ENCODE data around the gene EFNA2. TPM values are rescaled to one million over a fixed set of nuclear protein-coding genes. Genes with fewer than 3 reads are reported as not detected.

Gene EFNA2
- total RNA-seq, 1 donor from 2014 or later = 28.0 TPM

DNA sequence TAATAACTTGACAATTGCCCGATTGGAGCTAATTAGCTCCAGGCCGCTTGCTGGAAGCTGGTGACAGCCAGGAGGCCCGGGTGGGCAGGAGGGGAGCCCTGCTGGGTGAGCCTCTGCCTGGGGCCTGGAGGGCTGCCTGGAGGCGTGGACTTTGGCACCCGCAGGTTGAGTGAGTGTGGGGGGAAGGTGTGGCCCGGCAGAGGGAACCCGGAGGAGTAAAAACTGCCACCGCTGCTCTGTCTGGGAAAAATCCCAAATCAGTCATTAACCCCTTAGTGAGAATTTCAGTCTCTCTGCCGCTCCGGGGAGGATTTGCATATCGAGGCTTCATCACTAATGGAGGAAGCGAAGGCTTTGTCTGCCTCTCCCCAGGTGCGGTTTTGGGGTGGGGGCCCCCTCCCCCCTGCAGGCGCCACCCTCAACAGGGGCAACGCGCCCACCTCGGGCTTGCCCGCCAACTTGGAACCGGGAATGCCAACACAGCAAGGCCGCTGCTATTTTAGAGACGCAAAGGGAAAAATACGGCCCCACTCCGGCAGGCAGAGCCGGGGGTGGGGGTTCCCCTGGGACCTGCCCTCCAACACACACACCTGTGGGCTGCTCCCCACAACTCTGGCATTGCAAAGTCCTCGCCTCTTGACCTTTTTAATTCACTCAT, 6.2 kb downstream of the EFNA2 start:
- no peak for DNase-seq (ENCODE audit: low read depth, low spot score)
- Mint-ChIP-seq H3K27me3 (ENCODE audit: low read depth) (no peaks in the 10 kb centered on the region), H3K4me3 (peak overlapping the region; percentile 54), H3K27ac (ENCODE audit: unreplicated experiment) (no peak overlapping the region), H3K36me3 (ENCODE audit: low read depth) (no peaks in the 10 kb centered on the region), H3K9me3 (no peaks in the 10 kb centered on the region), H3K4me1 (no peaks in the 10 kb centered on the region)
- TF ChIP-seq, protein P1, sequence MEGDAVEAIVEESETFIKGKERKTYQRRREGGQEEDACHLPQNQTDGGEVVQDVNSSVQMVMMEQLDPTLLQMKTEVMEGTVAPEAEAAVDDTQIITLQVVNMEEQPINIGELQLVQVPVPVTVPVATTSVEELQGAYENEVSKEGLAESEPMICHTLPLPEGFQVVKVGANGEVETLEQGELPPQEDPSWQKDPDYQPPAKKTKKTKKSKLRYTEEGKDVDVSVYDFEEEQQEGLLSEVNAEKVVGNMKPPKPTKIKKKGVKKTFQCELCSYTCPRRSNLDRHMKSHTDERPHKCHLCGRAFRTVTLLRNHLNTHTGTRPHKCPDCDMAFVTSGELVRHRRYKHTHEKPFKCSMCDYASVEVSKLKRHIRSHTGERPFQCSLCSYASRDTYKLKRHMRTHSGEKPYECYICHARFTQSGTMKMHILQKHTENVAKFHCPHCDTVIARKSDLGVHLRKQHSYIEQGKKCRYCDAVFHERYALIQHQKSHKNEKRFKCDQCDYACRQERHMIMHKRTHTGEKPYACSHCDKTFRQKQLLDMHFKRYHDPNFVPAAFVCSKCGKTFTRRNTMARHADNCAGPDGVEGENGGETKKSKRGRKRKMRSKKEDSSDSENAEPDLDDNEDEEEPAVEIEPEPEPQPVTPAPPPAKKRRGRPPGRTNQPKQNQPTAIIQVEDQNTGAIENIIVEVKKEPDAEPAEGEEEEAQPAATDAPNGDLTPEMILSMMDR (conservative IDR thresholded peaks at IDR 0.05) = no peak

DNA sequence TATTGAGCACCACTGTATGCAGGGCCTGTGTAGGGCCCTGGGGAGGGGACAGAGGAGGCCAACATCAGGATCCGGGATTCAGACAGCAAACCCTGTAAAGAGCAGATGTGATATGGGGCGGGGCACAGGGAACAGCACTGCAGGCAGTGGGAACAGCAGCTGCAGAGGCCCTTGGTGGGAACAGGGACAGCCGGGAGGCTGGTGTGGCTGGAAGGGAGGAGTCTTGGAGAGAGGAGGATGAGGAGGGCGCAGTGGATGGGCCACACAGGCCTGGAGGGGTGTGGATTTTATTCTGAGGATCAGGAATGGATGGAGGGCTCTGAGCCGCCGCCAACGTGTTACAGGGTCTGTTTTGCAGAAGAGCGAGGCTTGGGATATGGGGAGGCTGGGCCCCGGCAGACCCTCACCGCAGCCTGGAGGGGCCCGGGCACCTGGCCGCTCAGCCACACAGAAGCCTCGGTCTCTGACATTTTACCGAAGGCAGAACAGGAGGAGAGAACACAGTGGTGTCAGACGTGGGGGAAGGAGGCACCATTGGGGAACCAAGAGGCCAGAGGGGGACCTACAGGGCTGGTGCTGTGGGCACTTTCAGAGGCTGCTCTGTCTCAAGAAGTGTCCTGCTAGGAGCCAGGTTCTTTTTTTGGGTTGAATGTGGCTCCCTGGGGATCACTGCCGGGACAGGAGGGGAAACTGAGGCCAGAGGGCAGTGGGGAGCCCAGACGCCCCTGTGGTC, 6.9 kb downstream of the EFNA2 start:
- peak overlapping the region; percentile 54 for H3K4me3 Mint-ChIP-seq
- no peak for DNase-seq (ENCODE audit: low read depth, low spot score)
- H3K36me3 Mint-ChIP-seq (ENCODE audit: low read depth) = no peaks in the 10 kb centered on the region
- no peaks in the 10 kb centered on the region for H3K9me3 Mint-ChIP-seq
- no peak overlapping the region for H3K27ac Mint-ChIP-seq (ENCODE audit: unreplicated experiment)
- TF ChIP-seq, protein P1 (conservative IDR thresholded peaks at IDR 0.05) = no peak
- H3K27me3 Mint-ChIP-seq (ENCODE audit: low read depth) = no peaks in the 10 kb centered on the region
- H3K4me1 Mint-ChIP-seq = no peaks in the 10 kb centered on the region

GRCh38 chr19:1293782-1294604, 8.3 kb downstream of the EFNA2 start:
- H3K4me1 Mint-ChIP-seq = no peaks in the 10 kb centered on the region
- no peak overlapping the region for H3K27ac Mint-ChIP-seq (ENCODE audit: unreplicated experiment)
- H3K27me3 Mint-ChIP-seq (ENCODE audit: low read depth) = no peaks in the 10 kb centered on the region
- DNase-seq (ENCODE audit: low read depth, low spot score) = no peak
- no peak overlapping the region for H3K4me3 Mint-ChIP-seq
- no peaks in the 10 kb centered on the region for H3K36me3 Mint-ChIP-seq (ENCODE audit: low read depth)
- H3K9me3 Mint-ChIP-seq = no peaks in the 10 kb centered on the region
- TF ChIP-seq, protein P1 (conservative IDR thresholded peaks at IDR 0.05) = no peak

DNA sequence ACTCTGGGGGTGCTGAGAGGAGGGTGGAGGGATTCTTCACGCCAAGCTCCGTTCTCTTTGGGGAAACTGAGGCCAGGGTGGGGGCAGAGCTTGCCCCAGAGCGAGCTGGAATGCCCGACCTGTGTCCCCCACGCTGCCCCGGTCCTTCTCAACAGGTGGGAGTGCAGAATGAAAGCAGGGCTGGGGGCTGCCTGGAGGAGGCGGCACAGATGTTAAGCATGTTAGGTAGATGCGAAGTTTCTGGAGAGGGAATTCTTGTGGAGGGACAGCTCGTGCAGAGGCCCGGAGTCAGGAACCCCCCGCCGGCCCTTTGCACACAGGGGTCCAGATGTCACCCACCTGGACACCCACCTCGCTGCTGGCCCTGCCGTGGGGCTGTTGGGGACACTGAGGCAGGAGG, 9.0 kb downstream of the EFNA2 start:
- Mint-ChIP-seq H3K4me1 (no peaks in the 10 kb centered on the region), H3K27ac (ENCODE audit: unreplicated experiment) (no peak overlapping the region), H3K4me3 (no peak overlapping the region), H3K27me3 (ENCODE audit: low read depth) (no peaks in the 10 kb centered on the region), H3K9me3 (no peaks in the 10 kb centered on the region), H3K36me3 (ENCODE audit: low read depth) (no peaks in the 10 kb centered on the region)
- TF ChIP-seq, protein P1 (conservative IDR thresholded peaks at IDR 0.05) = no peak
- no peak for DNase-seq (ENCODE audit: low read depth, low spot score)

- Mint-ChIP-seq H3K4me1 (no peaks in the 10 kb centered on the region), H3K27ac (ENCODE audit: unreplicated experiment) (no peak overlapping the region), H3K27me3 (ENCODE audit: low read depth) (no peaks in the 10 kb centered on the region), H3K9me3 (no peaks in the 10 kb centered on the region), H3K4me3 (no peak overlapping the region), H3K36me3 (ENCODE audit: low read depth) (no peaks in the 10 kb centered on the region)
- TF ChIP-seq, protein P1 (conservative IDR thresholded peaks at IDR 0.05) = no peak
- DNase-seq (ENCODE audit: low read depth, low spot score) = no peak
These were observed 9.7 kb downstream of the EFNA2 start for GRCh38 chr19:1295169-1296012.

All from neural crest cell (in vitro differentiated cells).